ENCODE measurements around the gene GTF3A.

The GTF3A gene

DNA sequence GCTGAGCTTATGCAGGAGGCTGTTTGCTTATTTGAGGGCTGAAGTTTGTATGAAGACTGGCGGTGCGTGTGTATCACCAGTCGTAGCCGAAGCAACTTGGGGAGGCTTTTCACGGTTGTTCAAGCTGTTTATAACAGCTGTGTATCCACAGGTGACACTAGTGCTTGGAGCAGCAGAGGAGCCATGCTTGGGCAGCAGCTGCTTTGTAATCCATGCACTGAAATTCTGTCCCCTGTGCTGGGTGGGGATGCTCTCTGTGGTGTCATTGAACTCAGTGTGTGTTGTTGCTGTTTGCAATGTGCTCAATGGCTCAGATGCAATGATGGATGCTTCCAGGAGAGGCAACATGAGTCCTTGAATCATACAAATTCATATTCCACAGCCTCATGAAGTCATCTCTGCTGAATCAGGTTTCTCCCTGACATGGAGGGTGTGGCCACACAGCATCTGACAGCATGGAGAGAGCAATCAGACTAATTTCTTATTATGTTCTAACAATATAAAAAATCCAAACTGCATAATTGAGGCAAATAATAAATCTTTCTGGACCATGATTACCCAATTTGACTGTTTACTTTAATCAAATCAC, 18.8 kb upstream of the GTF3A start:
- DNase-seq: no peak

DNA sequence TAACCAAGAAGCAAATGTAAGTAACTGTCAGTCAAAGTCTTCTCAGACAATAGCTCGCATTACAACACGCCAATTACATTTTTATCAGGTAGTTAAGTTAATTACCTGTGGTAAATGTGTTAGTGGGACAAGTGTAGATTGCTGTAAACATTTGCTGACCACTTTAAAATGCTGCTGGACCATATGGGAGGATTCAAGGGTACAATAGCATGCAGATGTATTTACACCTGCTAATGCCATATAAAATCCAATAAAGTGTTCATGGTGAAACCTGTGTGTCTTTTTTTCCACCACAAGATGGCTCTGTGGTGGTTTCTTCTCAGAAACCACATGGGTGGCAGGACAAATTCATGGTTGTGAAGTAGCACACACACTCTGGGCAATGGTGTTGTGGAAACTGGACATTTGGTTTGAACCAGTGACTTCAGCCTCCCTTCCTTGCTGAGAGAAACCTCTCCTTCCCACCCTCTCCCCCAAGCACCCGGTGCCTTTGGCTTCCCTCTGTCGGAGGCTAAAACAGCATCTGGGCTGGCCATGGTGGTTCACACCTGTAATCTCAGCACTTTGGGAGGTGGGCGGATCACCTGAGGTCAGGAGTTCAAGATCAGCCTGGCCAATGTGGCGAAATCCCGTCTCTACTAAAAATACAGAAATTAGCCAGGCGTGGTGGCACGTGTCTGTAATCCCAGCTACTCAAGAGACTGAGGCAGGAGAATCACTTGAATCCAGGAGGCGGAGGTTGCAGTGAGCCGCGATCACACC, 18.1 kb upstream of the GTF3A start:
- DNase-seq: no peak

DNA sequence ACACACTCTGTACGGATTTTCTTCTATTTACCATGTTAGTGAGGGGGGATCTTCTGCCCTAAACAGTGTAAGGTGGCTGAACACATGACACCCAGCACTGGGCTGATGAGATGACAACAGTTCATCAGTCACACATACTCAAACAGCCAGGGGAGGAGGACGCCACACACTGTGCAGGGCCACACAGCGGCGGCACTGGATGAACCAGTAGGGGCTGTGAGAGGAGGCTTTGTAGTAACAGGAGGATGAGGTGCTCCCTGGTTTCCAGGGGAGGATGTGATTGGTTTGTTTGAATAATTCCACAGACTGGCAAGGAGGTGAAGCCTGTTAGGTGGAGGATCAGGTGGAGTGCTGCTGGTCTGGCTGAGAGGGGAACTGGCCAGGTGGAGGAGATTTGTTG, 16.3 kb upstream of the GTF3A start:
- DNase-seq: no peak

DNA sequence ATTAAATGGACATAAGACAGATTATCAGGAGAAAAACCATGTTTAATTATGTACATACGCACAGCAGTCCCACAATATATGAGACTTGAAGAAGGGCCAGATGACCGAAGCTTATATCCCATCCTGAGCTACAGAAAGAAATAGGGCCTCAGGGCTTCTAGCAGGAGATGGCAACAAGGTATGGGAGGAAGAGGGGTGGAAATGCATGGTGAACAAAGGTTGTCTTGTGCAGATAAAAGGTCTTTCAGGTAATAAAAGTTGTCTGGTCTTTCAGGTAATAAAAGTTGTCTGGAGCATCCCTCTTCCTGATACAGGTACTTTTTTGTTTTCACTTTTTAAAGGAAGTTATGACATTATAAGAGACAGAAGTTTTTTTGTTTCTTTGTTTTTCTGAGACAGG, 15.4 kb upstream of the GTF3A start:
- DNase-seq: no peak

DNA sequence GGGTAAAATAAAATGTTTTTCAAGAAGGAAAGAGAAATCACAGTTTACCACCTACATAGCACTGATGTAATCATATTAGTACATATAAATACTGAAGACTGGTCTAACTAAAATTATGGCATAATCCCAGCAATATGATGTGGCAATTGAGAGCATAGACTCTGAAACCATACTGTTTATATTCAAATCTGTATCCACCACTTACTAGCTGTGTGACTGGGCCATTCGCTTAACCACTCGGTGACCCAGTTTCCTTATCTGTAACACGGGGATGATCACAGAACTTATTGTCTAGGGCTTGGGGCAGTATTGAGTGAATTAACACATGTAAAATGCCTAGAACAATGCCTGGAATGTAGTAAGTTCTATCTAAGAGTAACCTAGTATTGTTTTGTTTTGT, 13.1 kb upstream of the GTF3A start:
- no peak for DNase-seq

DNA sequence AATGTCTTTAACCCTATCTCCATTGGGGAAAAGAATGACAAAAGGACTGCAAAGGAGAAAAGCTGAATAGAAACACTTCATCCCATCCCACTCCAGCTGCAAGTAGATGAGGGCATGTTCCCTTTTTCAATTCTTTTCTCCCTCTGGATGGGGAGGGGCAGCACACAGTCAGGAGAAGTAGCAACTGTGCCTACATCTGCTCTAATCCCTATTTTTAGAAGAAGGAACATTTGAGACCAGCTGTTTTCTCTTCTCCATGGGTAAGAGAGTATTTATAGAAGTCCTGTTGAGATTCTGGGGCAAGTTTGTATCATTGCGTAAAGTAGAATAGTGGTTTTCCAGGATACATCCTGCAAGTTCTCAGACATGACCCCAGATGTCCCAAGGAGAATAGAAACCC, 9.3 kb upstream of the GTF3A start:
- no peak for DNase-seq

DNA sequence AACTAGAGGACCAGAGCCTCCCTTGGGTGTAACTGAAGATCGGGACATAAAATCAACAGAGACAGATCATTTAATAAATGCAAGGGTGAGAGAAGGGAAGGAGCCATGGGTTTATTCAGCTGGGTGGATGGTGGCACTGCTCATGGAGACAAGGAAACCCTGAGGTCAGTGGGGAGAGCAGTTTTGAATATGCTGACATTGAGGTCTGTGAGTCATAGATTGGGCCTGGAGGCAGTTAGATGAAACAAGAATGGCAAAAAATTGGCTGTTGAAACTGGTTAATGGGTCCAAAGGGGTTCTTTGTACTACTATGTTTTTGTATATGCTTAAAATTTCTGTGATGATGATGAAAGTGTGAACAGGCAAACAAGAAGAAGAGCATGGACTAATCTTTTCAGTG, 5.1 kb upstream of the GTF3A start:
- no peak for DNase-seq

DNA sequence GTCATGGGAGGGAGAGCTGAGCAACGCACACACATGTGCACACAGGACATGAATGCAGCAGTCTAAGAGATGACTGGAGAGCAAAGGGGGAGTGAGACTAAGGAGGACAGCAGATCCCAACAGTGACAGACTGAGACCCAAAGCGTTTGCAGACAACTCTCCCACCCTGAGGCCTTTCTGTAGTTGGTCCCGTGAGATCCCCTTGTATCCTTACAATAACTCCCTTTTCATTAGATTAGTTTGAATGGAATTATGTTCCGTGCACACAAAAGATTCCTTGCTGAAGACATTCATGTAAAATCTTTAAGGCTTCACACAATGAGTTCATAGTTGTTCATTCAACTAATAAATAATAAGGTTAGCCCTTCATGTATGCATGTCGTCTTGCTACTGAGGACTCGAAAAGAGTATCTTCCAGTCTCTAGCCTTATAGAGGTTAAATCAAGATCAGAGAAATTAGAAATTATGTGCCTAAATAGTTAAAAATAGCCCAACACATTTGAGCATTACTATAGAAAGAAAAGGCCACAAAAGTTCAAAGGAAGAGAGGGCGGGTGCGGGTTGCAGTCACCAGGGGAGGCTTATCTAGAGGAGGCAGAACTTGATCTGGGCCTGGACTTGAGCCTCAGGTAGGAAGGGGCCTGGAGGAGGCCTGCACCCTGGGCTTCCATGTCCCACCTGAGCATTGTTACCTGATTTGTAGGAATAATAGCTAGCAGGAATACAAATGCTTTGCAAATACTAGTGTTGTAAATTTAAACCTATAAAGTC, 3.1 kb upstream of the GTF3A start:
- DNase-seq: no peak

DNA sequence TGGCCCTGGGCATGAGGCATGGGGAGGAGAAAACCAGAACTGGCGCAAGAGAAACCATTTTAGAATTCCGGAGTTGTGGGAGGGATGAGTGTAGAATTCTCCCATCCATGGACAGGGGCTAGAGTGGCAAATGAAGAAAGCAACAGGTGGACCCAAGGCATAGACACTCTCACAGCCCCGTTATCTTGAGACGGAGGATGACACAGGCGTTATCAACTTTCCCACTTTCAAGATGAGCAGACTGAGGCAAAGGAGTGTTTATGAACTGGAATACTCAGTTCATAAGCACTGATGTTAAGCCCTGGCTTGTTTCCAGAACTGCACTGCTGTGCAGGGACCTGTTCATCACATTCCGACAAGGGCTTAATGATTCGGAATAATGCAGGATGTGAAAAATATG, 1.1 kb upstream of the GTF3A start:
- DNase-seq: no peak

DNA sequence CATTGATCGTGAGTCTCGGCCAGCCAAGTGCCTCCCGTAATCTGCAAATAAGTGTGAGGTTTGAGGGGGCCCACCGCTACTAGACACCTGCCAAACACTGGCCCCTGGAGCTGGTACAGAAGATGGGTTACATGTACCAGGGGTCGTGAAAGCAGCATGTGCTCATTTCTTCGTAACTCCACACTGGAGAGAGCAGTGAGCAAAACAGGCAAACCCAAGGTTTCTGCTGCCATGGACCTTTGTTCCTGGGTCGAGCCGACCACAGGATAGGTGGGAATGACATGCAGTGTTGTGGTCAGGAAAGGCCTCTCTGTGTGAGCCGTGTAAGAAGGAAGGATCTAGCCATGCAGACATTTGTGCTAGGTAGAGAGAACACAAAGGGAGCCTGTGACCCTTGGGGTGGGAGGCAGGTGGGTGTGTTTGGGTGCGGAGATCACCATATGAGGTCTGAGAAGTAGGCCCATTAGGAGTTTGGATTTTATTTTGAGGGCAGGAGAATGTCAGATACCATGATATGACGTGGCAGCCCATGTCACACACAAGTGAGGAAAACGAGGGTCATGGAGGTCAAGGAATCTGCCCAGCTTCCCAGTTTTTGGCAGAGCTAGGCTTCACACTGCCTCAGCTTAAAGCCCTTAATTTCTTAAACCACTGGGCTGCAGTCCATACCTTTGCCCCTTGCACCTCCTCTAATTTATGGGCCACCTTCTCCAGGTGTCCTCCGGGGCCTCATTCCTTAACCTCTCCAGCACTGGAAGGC, 919 bp downstream of the GTF3A start:
- no peak for DNase-seq

DNA sequence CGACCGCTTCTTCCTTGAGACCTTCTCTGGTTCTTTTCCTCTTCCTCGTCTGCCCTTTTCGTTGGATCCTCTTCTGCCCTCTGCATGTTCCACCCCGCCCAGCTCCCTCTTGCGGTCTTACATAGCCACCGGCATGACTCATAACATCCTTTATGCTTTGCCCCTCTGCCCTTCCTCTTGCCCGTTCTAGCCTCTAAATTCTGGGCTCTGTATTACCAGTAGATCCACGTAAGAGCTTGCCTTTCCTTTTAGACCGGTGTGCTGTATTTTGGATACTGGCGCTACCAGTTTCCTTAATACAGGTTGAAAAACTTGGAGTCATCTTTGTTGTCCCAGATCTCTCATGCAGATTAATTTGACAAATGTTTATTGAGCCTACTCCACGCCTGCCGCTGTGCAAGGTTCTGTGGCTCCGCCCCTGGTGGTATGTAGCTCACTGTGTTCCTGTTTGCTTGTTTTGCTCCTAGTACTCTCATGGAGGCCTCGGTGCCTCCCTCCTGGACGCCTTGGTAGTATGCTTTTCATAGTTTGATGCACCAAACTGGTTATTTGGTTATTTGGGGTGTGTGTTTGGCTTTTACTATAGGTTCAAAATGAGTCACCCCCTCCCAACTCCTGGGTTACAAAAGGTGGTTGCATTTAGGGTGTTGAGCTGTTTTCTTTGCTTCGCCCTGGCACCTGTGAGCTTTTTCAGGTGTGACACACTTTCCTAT, 1.7 kb downstream of the GTF3A start:
- DNase-seq: peak; percentile 54

DNA sequence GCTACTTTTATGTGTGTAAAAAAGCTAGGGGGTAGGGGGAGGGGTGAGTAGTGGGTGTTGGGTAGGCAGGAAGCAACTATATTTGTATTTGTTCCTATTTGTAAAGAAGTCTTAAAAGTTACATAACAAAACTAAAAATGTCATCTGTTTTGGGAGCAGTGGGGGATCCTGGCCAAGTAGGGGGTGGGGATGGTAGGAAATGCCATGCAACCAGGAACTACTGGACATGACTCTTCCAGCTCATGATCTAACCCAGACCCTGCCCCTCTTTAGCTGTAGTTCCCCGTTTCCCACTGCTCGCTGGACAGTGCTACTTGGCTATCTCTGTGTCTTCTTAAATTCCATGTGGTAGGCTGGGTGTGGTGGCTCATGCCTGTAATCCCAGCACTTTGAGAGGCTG, 3.2 kb downstream of the GTF3A start:
- DNase-seq: no peak

DNA sequence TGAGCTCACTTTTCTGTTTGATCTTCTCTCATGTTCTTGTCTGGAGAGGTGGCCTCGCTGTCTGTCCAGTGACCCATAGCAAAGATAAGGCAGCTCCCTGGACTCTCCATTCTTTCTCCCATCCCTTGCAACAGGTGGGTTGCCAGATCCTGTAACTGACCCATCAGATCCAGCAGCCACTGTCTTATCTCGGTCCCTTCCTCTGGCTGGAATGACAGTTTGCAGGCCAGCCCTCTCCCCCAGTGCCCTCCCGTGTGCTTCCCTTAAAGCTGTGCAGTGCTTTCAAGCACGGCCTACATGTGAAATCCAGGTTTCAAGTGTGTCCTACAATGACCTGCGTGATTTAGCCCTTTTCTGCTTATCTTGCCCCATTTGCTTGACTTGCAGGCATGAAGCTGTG, 3.7 kb downstream of the GTF3A start:
- DNase-seq: no peak

DNA sequence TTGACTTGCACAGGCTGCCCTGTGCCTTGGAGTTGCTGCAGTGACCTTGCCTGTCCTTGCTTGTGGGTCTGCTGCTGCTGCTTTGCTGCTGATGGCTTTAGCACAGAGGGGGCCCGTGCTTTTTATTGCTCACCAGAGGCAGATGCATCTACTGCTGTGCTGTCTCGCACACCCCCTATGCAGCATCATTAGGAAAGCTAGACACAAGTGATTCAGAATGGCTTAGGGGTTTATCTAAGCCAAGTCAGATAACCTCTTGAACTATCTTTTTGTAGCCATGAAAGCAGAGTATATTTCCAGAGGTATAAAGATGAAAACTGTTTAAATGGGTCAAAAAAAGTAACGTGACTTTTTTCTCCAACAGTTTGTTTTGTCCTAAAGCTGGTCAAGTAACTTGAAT, 7.8 kb downstream of the GTF3A start:
- no peak for DNase-seq

DNA sequence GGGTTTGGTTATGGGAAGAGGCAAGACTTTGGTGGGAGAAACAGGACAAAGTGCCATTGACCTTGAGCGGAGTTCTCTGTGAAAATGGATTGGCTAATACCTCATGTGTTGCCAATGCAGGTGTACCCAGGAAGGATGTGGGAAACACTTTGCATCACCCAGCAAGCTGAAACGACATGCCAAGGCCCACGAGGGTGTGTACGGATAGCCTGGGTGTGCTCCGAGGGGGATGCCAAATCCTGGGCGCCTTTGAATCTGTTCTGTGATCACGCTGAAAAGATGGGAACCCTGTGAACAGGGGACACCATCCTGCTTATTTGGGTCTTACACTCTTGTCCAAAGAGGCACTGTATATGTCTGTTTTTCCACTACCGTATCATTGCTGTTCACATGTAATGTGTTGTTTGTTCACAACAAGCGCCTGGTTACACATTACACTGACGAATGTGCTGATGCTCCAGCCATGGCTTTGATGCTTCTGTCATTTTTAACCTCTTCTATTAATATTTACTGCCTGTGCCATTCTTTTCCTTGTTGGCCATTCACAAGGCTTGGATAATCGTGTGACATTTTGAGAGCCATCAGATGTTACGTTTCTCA, 8.3 kb downstream of the GTF3A start:
- no peak for DNase-seq

DNA sequence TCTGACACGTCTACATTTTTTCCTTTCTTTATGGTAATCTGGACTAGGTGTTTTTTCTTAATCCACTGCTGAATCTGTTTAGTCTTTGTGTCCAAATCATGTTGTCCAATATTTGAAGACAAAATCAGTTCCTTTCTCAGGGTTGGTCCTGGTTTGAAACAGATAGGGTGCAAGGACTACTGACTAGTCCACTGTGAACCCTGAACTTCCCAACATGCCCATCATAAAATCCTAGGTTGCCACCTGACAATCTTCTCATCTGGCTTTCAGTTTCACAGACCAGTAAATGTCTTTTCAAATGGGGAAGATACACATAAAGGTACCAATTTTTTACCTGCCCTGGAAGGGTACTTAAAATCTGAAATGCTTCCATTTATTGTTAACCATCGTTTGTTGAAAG, 12.7 kb downstream of the GTF3A start:
- DNase-seq: no peak

DNA sequence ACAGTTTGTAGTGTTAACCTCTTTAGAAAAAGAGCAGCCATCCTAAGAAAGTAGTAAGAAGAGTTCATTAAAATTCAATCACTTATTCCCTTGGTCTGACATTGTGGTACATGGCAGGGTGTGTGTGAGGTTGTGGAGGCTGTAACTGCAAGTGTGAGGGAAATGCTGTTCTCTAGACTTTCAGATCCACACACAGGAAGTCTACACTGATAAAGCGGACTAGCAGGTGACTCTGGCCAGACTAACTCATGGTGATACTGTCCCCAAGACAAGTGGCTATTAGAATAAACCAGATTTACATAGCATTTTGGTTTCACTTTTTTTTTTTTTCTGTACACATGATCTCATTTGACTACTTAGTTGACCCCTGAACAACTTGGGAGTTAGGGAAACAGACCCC, 16.0 kb downstream of the GTF3A start:
- DNase-seq: no peak

DNA sequence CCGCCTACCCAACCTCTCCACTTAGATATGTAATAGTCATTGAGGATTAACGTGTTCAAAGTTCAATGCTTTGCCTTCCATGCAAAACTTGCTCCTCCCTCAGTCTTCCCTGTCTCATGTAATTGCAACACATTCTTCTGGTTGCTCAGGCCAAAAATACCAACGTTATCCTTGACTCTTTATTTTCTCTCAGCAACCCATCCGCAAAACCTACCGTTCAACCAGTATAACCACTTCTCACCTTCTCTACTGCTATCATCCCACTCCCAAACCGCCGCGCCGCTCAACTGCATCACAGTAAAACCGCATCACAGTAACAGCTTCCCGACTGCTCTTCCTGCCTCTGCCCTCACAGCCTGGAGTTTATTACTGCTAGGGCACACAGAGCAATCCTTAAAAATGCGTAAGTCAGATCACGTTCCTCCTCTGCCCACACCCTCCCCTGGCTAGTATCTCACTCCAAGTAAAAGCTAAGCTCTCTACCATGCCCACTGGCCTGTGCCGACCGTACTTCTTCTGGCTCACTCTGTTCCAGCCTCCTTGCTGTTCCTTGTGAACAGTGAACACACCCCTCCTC, 17.7 kb downstream of the GTF3A start:
- DNase-seq: no peak

DNA sequence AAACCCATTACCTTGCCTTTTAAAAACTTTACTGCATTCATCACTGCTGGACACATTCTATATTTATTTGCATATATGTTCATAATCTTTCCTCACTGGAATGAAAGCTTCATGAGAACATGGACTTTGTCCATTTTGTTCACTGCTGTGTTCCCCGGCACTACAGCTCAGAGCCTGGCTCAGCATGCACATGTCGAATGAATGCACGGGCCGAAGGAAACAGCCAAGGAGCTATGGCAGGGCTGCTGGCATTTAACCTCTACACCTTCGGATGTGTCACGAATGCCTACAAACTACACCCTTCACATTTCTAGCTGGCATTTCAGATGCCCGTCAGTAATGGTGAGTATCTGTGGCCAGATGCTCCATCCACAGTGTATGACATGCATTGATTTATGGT, 18.4 kb downstream of the GTF3A start:
- no peak for DNase-seq

DNA sequence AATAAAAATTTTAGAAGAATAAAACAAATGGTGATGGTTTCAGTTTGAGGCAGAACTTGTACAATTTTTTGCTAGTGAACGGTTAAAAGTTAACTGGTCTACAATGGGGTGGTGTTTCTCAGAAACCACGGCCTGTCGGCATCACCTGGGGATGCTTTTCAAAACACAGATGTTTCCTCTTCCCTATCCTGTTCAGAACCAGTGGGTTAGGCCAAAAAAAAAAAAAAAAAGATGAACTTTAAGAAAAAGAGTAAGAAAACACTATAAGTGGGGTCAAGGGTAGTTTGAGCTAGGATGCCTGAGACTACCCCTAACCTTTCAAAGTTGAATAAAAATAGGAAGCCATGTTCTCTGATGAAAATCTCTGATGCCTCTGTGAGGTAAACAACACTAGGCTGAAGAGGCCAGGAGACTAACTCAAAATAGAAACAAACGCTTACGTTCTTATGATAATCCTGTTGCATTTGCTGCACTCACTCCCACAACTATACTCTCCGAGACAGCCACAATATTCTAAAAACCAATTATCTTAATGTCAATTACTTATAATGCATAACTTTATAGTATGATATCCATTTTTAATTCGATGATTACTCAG, 22.7 kb downstream of the GTF3A start:
- DNase-seq: no peak

DNA sequence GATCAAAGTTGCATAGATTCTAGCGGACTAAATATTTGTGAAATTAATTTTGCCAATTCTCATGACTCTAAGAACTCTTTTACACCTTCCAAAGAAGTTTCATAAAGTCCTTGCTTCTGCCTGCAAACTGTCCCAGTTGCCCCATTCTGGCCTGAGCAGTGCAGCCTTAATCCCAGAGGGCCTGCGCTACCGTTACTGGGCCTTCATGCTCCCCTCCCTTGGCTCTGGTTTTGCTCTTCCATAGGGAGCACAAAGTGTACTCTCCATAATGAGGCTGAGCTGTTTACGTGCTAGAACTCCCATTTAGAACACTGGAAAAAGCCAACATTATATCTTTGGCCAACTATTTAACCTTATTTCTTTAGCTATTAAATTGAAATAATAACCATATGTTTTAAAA, 23.9 kb downstream of the GTF3A start:
- no peak for DNase-seq

Data from effector CD8-positive, alpha-beta T cell (primary cell).